TTC549 (cell line): Measurements from ENCODE around the gene URI1.

ENCODE experiments used
- FAIRE-seq: peaks from 2 replicates; lab custom pipeline; 2012; peaks lifted over from hg19 to GRCh38; lab: Jason Lieb, UNC

URI1 gene

DNA sequence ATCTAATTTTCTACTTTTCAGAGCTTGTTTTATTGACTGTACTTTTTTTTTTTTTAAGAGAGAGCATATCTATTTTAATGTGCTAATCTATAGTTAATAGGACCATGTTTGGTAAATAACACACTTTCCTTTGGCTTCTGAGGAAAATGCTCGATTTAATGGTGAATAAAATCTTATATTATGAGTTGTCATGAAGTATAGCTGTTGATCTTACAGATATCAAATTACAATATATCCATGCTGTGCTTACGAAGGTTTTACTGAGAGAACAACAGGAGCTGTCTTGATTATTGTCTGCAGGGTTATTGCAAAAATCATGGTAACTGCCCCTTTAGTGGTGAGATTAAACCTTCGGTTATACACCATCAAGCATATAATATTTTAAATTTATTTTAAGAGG is 29.6 kb downstream of the URI1 start:
- FAIRE-seq = no peak

DNA sequence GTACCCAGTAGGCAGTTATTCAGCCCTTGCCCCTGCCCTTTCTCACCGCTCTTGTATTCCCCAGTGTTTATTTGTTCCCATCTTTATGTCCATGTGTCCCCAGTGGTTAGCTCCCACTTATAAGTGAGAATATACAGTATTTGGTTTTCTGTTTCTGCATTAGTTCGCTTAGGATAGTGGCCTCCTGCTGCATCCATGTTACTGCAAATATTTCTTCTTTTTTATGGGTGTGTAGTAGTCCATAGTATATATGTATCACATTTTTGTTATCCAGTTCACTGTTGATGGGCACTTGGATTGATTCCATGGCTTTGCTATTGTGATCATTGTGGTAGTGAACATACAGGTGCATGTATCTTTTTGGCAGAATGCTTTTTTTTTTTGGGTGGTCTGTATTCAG is 32.7 kb downstream of the URI1 start:
- FAIRE-seq = no peak

DNA sequence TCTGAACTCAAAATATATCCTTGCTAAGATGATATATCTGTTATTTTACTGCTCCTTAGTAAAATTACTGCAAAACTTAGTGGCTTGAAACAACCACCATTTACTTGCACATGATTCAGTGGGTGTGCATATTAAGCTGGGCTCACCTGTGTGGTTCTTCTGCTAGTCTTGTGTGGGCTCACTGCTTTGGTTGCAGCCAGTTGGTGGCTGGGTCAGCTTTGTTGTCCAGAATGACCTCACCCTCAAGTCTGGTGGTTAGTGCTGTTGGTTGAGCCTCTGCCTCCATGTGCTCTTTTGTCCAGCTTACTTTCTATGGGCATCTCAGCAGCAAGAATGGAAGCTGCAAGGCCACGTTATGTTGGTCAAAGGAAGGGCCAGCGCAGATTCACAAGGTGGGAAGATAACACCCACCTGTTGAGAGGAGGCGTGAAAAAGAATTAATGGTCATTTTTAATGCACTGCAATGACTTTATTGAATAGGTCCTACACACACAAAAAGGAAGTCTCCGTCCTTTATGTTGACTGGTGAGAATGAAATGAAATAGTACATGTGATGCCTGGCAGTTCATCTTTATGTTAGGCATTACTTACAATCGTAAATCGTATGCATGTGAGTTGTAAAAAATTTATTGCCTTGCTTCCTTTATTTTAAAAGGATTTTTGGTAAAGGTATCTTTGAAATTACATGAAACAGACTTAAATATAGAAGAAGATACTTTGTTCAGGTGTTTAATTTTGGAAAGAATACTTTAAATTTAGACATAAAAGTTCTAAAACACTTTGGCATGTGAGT is 34.3 kb downstream of the URI1 start:
- no peak for FAIRE-seq

DNA sequence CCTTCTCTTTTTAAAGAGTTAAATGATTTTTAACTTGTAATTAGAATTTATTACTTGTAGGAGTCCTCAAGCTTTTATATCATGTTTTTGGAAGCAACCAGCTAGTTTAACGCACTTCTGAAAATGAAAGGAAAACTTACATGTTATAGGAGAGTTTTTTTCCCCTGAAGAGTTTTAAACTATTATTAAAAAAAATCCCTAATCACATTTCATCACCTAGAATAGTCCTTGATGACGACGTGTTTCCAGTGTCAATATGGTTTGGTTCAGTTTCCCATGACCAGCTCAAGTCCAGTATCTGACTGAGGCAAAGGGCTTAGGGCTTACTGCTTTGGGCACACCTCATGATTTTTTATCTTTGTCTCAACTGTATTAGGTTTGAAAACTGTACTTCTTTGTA is 36.0 kb downstream of the URI1 start:
- no peak for FAIRE-seq

DNA sequence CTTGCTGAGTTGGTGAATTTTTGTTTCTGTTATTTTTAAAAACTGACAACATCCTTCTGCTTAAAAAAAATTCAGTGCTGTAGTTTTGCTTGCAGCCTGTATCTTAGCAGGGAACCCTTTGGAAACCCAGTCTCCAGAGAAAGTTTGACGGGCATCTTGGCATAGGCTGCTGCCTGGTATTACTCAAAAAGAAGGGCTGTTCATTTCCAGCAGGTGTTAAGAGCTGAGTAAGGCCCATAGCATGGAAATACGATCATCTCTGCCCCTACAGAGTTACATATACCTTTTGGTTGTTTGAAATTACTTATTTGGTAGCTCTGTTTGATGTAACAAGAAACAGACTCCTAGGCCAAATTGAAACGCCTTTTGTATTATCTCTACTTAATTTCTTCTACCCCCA is 41.5 kb downstream of the URI1 start:
- FAIRE-seq = no peak

DNA sequence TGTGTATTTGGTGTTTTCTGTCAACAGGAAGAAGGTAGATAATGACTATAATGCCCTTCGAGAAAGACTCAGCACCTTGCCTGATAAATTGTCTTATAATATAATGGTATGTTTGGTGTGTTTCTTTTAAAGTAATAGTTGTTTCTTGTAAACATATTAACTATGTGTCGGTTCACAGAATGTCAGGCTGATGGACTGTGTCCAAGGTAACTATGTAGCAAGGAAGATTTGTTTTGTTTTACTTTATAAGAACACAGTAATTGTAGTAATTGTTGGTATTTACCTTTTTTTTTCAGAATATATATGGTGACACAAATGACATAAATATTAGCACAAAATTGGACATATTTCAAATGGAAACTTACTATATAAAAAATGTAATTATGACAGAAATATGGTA is 43.2 kb downstream of the URI1 start:
- no peak for FAIRE-seq

DNA sequence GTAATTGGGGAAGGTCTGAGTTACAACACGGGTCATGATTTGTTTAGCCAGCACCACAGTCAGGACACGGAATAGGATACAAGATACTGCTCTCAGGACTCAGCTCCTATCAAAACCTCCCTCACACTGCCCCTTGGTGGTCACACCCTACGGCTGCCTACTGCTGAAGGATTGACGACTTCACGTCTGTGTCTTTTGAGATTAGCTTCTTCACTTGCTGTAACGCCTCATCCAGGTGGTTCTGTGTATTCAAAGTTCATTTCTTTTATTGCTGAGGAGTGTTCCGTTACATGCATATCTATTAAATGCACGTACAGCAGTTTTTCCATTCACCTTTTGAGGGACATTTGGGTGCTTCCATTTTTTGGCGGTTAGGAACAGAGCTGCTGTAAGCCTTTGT is 46.3 kb downstream of the URI1 start:
- no peak for FAIRE-seq

DNA sequence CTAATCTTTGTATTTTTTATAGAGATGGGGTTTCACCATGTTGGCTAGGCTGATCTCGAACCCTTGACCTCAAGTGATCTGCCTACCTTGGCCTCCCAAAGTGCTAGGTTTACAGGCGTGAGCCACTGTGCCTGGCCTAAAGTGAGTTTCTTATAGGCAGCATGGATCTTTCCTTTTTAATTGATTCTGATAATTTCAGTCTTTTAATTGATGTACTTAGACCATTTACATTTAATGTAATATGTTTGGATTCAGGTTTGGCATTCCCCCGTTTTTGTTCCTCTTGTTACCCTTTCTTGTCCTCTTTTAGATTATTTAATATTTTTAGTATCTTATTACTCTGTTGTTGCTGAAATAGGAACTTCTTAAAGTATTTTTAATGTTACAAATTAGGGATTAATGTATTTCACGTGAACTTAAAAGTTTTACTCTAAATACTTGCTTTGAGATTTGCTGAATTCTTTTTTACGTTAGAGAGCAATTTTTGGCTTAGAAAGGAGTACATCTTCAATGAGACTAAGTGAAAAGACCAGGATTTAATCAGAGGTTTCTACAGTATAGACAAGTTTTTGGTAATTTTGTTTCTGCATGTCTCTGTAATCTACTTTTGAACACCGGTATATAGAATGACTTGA is 50.3 kb downstream of the URI1 start:
- no peak for FAIRE-seq

GRCh38 chr19:29999490-29999889 is 57.5 kb downstream of the URI1 start:
- FAIRE-seq = no peak

GRCh38 chr19:30000862-30001261 is 58.8 kb downstream of the URI1 start:
- FAIRE-seq = no peak

GRCh38 chr19:30001301-30001700 is 59.3 kb downstream of the URI1 start:
- FAIRE-seq = no peak

DNA sequence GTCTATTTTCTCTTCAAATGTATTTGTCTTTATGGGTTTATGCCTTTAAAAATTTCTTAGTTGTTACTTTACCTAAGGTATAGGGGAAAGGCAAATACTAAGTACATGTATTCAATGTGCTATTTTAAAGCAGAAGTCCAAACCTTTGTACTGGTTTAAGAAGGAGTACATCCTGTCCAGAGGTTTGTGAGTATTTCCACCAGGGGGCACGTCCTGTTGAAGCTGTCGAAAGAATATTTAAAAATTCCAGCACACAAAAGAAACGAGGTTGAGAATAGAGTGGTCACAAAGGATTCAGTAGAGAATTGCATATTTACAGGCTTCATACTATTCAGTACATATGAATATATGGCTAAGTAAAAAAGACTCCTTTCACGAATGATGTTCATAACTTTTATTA is 59.8 kb downstream of the URI1 start:
- peak; percentile 40 for FAIRE-seq

- FAIRE-seq = no peak
Observed at GRCh38 chr19:30003866-30004265, 61.8 kb downstream of the URI1 start.

- no peak for FAIRE-seq
Observed at GRCh38 chr19:30004403-30004802, 62.4 kb downstream of the URI1 start.

DNA sequence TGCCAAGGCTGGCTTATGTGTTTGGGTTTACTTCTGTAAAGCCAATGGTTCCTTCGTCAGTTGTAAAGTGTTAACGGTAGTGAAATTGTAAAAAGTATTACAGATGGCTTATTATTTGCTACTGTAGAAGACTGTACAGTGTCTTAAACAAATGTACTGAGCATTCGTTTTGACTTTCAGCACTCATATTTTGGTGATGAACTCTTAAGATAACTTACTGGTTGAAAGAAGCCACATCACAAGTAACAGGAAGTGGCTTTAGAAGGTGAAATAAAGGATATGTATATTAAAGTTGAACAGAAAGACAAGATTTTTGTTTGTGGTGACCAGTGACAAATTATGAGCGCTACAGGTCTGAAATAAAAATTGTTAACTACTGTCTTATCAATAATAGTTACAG is 64.2 kb downstream of the URI1 start:
- FAIRE-seq = no peak

GRCh38 chr19:30008169-30008568 is 66.1 kb downstream of the URI1 start:
- no peak for FAIRE-seq

- no peak for FAIRE-seq
Observed at GRCh38 chr19:30009013-30009412, 67.0 kb downstream of the URI1 start.

GRCh38 chr19:30011051-30011578 is 69.1 kb downstream of the URI1 start:
- no peak for FAIRE-seq

DNA sequence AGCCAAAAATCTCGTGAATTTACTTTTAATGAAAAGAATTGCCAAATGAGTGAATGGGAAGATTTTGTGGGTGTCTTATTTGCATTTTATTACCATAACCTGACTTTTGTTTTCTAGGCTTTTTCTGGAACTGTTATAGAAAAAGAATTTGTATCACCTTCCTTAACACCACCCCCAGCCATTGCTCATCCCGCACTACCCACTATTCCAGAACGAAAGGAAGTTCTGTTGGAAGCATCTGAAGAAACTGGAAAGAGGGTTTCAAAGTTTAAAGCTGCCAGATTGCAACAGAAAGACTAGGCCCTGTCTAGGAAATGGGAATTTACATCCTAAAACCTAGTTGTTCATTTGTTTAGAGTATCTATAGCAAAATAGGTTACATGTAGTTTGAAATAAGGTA is 72.7 kb downstream of the URI1 start:
- no peak for FAIRE-seq

GRCh38 chr19:30017172-30017571 is 75.1 kb downstream of the URI1 start:
- no peak for FAIRE-seq

DNA sequence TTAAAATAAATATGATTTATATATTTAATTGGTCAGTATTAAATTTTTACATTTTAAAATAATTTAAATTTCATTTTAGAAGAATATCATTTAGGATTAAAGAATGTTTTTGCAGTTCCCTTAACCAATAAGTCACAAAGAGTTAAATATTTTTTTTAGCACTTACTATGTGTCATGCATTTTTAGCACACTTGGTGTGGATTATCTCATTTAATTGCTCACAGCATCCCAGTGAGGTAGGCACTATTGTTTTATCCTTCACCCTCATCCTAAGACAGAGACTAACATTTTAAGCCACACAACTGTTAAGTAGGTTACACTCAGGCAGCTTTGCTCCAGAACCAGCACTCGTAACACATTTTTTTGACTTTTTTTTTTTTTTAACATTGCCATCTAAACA is 78.2 kb downstream of the URI1 start:
- FAIRE-seq = peak; percentile 3

DNA sequence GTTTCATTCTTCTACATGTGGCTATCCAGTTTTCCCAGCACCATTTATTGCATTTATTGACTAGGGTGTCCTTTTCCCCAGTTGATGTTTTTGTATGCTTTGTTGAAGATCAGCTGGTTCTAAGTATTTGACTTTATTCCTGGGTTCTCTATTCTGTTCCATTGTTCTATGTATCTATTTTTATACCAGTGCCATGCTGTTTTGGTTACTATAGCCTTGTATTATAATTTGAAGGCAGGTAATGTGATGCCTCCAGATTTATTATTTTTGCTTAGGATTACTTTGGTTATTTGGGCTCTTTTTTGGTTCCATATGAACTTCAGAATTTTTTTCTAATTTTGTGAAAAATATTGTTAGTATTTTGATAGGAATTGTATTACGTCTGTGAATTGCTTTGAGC is 80.6 kb downstream of the URI1 start:
- FAIRE-seq = no peak

DNA sequence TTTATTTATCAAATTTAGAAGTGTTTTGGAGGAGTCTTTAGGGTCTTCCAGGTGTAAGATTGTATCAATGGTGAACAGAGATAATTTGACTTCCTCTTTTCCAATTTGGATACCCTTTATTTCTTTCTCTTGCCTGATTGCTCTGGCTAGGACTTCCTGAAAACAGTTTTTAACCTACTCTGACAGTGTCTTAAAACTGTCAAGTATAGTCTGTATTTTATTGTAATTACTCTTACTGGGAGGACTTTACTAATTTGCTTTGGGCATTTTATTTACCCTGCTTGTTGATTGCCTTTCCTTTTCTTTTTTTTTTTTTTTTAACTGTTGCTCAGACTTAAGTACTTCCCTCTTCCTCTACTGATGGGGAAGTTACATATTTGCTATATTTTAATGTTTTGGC is 81.3 kb downstream of the URI1 start:
- FAIRE-seq = no peak

DNA sequence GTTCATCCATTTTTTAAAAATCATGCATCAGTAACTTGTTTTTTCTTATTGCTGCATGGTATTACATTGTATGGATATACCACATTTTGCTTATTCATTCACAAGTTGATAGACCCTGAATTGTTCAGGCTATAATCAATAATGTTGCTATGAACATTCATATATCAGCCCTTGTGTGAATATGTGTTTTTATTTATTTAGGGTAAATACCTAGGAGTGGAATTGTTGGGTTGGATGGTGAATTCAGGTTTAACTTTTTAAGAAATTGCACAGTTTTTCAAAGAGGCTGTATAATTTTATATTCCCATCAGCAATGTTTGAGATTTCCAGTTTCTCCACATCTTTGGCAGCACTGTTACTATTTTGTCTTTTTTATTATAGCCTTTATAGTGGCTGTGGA is 82.1 kb downstream of the URI1 start:
- FAIRE-seq = no peak
